Left kidney (tissue), 2 donors: ENCODE data around the gene MPV17L. TPM values are rescaled to one million over a fixed set of nuclear protein-coding genes. Genes with fewer than 3 reads are reported as not detected.
"Not testable (repeated sequence)": the region's sequence is repeated elsewhere in the genome, so short reads cannot be mapped to it uniquely, and the experiment has no call there.

ENCODE experiments used
- DNase-seq: peaks from one replicate; pipeline ENCODE4 v3.0.0-alpha.2; 2013
- polyA plus RNA-seq: library from polyadenylated mRNA; unstranded; fragments of 120-200 nt; gene quantifications from one replicate; pipeline ENCODE4 v1.2.1, GENCODE V29; 2013; ENCODE audit not compliant: insufficient read length

The MPV17L gene
- polyA plus RNA-seq, 1 donor, result 14.4 TPM

- DNase-seq, result no peak
Measured at GRCh38 chr16:15404792-15405191, 9.2 kb downstream of the MPV17L start.

GRCh38 chr16:15407756-15408155 is 12.2 kb downstream of the MPV17L start:
- DNase-seq, result not testable (repeated sequence)

- not testable (repeated sequence) for DNase-seq
Measured at GRCh38 chr16:15409476-15409875, 13.9 kb downstream of the MPV17L start.

- no peak for DNase-seq
Measured at GRCh38 chr16:15415511-15415985, 20.0 kb downstream of the MPV17L start.

- no peak for DNase-seq
Measured at GRCh38 chr16:15417197-15417596, 21.6 kb downstream of the MPV17L start.

GRCh38 chr16:15418206-15418605 is 22.7 kb downstream of the MPV17L start:
- no peak for DNase-seq

- DNase-seq, result not testable (repeated sequence)
Measured at GRCh38 chr16:15421696-15422095, 26.1 kb downstream of the MPV17L start.

GRCh38 chr16:15422222-15422621 is 26.7 kb downstream of the MPV17L start:
- no peak for DNase-seq

GRCh38 chr16:15425861-15426260 is 30.3 kb downstream of the MPV17L start:
- DNase-seq, result no peak

GRCh38 chr16:15426796-15427195 is 31.2 kb downstream of the MPV17L start:
- DNase-seq, result no peak

- peak; percentile 65 for DNase-seq
Measured at GRCh38 chr16:15427648-15428239, 32.2 kb downstream of the MPV17L start.

GRCh38 chr16:15430884-15431283 is 35.3 kb downstream of the MPV17L start:
- not testable (repeated sequence) for DNase-seq

- no peak for DNase-seq
Measured at GRCh38 chr16:15434079-15434424, 38.5 kb downstream of the MPV17L start.

- DNase-seq, result peak; percentile 75
Measured at GRCh38 chr16:15434425-15435215, 39.1 kb downstream of the MPV17L start, which contains the start of gene BMERB1. BMERB1 (plus strand) TSS chr16:15434588; CDS start chr16:15434654, 66 bp downstream.

GRCh38 chr16:15435216-15435864 is 39.8 kb downstream of the MPV17L start:
- DNase-seq, result no peak

GRCh38 chr16:15439102-15439501 is 43.5 kb downstream of the MPV17L start:
- no peak for DNase-seq

GRCh38 chr16:15439521-15439920 is 44.0 kb downstream of the MPV17L start:
- no peak for DNase-seq

GRCh38 chr16:15440852-15441251 is 45.3 kb downstream of the MPV17L start:
- no peak for DNase-seq

GRCh38 chr16:15442140-15442539 is 46.6 kb downstream of the MPV17L start:
- DNase-seq, result not testable (repeated sequence)

GRCh38 chr16:15443753-15444152 is 48.2 kb downstream of the MPV17L start:
- no peak for DNase-seq

GRCh38 chr16:15444264-15444663 is 48.7 kb downstream of the MPV17L start:
- DNase-seq, result no peak

GRCh38 chr16:15445450-15445849 is 49.9 kb downstream of the MPV17L start:
- no peak for DNase-seq

GRCh38 chr16:15446901-15447300 is 51.3 kb downstream of the MPV17L start:
- DNase-seq, result no peak
